ENCODE data around the gene AUP1. TPM values are rescaled to one million over a fixed set of nuclear protein-coding genes. Genes with fewer than 3 reads are reported as not detected.
A peak's percentile ranks its signal among the peaks of the same experiment; 100 is the strongest.

The AUP1 gene
- total RNA-seq, 1 donor from 2014 or later: 76.8 TPM

DNA sequence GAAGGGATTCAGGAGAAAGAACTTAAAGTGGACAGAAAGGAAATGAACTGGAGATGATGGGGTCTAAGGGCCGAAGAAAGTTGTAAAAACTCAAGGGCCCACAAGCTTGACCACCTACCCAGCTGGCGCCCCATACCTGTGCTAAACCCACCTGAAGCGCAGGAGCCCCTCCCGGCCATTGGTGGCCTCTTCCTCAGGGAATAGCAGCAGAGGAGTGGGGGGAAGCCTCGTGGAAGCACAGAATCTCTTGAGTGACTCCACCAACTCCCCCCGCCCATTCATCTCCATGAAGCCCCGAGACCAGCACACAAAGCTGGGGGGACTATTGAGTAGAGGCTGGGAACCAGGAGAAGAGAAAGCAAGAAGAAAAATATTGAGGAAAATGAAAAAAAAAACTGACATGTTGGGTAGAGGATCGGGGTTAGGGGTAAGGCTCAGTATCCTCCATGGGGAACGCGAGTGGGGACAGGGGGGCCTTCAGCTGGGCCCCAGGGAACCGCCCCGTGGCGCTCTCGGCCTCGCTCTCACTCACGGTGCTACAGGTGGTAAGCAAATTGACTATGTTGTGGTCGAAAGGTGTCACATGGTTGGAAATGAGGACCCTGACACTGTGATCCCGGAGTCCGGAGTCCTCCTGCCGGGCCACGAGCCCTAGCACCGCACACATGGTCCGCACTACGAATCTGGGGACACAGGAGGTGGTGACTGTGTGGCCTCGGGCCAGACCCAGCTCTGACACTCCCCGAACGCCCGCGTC lies 728 bp downstream of the AUP1 start:
- peaks cover 23% of the 10 kb centered on the region for H3K36me3 Mint-ChIP-seq (ENCODE audit: low read depth)
- TF ChIP-seq, protein P1, sequence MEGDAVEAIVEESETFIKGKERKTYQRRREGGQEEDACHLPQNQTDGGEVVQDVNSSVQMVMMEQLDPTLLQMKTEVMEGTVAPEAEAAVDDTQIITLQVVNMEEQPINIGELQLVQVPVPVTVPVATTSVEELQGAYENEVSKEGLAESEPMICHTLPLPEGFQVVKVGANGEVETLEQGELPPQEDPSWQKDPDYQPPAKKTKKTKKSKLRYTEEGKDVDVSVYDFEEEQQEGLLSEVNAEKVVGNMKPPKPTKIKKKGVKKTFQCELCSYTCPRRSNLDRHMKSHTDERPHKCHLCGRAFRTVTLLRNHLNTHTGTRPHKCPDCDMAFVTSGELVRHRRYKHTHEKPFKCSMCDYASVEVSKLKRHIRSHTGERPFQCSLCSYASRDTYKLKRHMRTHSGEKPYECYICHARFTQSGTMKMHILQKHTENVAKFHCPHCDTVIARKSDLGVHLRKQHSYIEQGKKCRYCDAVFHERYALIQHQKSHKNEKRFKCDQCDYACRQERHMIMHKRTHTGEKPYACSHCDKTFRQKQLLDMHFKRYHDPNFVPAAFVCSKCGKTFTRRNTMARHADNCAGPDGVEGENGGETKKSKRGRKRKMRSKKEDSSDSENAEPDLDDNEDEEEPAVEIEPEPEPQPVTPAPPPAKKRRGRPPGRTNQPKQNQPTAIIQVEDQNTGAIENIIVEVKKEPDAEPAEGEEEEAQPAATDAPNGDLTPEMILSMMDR (IDR thresholded peaks at IDR 0.05): no peak
- peak overlapping the region; percentile 98 for H3K4me3 Mint-ChIP-seq (ENCODE audit: unreplicated experiment)
- H3K27me3 Mint-ChIP-seq (ENCODE audit: low read depth): no peaks in the 10 kb centered on the region
- H3K9me3 Mint-ChIP-seq (ENCODE audit: low read depth): no peaks in the 10 kb centered on the region
- peak; percentile 72 for DNase-seq (ENCODE audit: low spot score)
- H3K27ac Mint-ChIP-seq (ENCODE audit: unreplicated experiment): peak overlapping the region; percentile 95
- H3K4me1 Mint-ChIP-seq (ENCODE audit: low read depth): peaks cover 40% of the 10 kb centered on the region

DNA sequence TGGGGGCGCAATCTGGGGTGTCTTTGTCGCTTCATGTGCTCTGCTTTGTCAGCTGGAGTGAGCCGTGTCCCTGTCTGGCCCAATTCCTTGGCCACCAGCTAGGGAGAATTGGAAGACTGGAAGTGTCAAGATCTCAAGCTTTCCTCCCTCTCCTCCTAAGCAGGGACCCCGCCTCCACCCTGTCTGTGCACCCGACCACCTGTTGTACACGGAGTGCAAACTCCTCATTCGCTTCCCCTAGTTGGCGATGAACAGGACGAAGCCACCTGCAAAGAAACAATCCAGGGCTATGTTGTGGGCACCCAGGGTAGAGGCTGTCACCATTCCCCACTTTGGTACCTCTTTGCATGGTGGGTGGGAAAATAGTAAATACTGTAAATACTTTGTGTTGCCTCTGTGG lies 1.8 kb downstream of the AUP1 start:
- Mint-ChIP-seq H3K4me3 (ENCODE audit: unreplicated experiment) (peak overlapping the region; percentile 98), H3K27me3 (ENCODE audit: low read depth) (peaks cover 2% of the 10 kb centered on the region), H3K36me3 (ENCODE audit: low read depth) (peaks cover 20% of the 10 kb centered on the region), H3K9me3 (ENCODE audit: low read depth) (no peaks in the 10 kb centered on the region), H3K4me1 (ENCODE audit: low read depth) (peaks cover 39% of the 10 kb centered on the region), H3K27ac (ENCODE audit: unreplicated experiment) (no peak overlapping the region)
- DNase-seq (ENCODE audit: low spot score): peak; percentile 77
- TF ChIP-seq, protein P1 (IDR thresholded peaks at IDR 0.05): no peak

DNA sequence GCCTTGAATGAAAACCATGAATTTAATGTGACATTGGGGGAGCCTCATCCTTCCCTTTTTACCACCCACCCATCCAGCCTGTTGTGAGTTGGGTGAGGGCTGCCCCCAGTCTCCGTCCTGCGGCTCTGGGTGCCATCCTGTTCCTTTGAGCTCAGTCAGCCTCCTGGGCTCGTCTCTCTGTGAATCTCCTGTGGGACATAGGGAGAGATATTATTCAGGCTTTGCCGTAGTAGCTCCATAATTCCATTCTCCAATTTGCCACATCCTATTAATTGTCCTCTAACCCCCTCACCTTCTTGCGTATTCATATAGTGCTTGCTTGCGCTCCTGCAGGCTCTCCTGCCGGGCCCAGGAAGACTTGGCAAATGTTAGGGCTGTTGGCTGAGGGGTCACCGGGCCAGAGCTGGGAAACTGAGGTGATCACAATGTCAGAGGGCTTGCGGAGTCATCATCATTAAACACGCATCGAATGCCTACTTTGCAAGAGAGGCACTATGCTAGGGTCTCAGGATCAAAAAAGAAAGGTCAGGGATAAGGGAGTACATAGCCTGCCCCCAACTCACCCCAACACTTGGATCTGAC lies 2.8 kb downstream of the AUP1 start:
- Mint-ChIP-seq H3K9me3 (ENCODE audit: low read depth) (no peaks in the 10 kb centered on the region), H3K36me3 (ENCODE audit: low read depth) (peaks cover 19% of the 10 kb centered on the region), H3K4me3 (ENCODE audit: unreplicated experiment) (no peak overlapping the region), H3K27ac (ENCODE audit: unreplicated experiment) (no peak overlapping the region), H3K4me1 (ENCODE audit: low read depth) (peaks cover 30% of the 10 kb centered on the region), H3K27me3 (ENCODE audit: low read depth) (peaks cover 8% of the 10 kb centered on the region)
- TF ChIP-seq, protein P1 (IDR thresholded peaks at IDR 0.05): no peak
- DNase-seq (ENCODE audit: low spot score): peak; percentile 50

DNA sequence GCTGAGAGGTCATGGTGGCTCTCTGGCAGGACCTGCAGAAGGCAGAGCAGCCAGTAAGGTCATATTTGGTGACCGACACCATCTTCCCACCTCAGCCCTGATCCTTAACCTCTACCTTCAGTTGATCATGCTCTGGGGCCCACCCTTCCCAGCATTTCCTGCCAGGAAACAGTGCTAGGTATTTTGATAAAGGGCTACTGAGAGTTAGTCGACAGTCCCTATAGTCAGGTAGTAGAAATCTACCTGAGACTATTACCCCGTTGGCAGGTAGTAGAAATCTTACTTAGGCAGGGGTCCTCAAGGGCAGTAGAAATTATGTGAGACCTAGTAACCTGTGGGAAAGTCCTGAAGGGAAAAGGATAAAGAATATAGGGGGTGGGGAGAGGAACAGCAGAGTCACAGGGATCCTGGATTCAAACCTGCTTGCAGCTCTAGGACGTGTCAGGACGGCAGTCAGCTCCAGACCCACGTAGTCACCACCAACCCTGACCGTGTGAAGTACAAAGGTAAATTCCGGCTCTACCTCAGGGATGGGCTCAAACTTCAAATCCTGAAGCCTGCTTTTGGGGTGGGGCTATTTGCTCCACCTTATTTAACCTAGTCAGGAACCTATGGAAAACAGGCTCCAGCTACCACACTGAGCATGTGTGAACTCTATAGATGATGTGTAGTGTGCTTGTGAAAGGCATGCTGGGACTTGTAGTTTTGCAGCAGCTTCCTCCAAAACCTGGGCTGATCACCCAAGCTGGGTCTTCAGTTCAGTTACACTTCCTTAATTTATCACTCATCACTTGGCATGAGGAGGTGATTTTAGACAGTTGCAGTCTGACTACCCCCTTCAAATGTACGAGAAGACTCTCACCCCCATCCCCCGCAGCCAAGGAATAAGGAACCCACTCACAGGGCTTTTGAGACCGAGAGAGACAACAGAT lies 3.5 kb downstream of the AUP1 start, which contains the start of gene DQX1:
DQX1 (minus strand) TSS at position 515 of the 932 bp plus-strand sequence; CDS start at position 13, 502 bp downstream.
- H3K36me3 Mint-ChIP-seq (ENCODE audit: low read depth): peaks cover 19% of the 10 kb centered on the region
- H3K4me1 Mint-ChIP-seq (ENCODE audit: low read depth): peaks cover 22% of the 10 kb centered on the region
- TF ChIP-seq, protein P1 (IDR thresholded peaks at IDR 0.05): no peak
- no peak within 1 kb of the TSS for H3K4me3 Mint-ChIP-seq (ENCODE audit: unreplicated experiment)
- H3K27me3 Mint-ChIP-seq (ENCODE audit: low read depth): peaks cover 12% of the 10 kb centered on the region
- DNase-seq (ENCODE audit: low spot score): peak; percentile 27
- no peak within 1 kb of the TSS for H3K27ac Mint-ChIP-seq (ENCODE audit: unreplicated experiment)
- H3K9me3 Mint-ChIP-seq (ENCODE audit: low read depth): no peaks in the 10 kb centered on the region

Data from chondrocyte (in vitro differentiated cells).